Progenitor cell of endocrine pancreas (in vitro differentiated cells): ENCODE measurements around the gene HNRNPA2B1. TPM values are rescaled to one million over a fixed set of nuclear protein-coding genes. Genes with fewer than 3 reads are reported as not detected.
A peak's percentile ranks its signal among the peaks of the same experiment; 100 is the strongest.
"Not testable (repeated sequence)": the region's sequence is repeated elsewhere in the genome, so short reads cannot be mapped to it uniquely, and the experiment has no call there.

Experiments used
- DNase-seq: peaks from one replicate; pipeline ENCODE4 v3.0.0; 2021; ENCODE audit warnings: low spot score; ENCODE audit not compliant: unreplicated experiment
- H3K27ac Mint-ChIP-seq: 2 replicates; pipeline ENCODE4 v1.8.0; 2021; ENCODE audit warnings: mild to moderate bottlenecking, moderate library complexity, mixed read lengths
- H3K27me3 Mint-ChIP-seq: 2 replicates; pipeline ENCODE4 v1.8.0; 2021; ENCODE audit warnings: mixed read lengths
- H3K36me3 Mint-ChIP-seq: 2 replicates; pipeline ENCODE4 v1.8.0; 2022; ENCODE audit warnings: mixed read lengths; ENCODE audit not compliant: insufficient read depth
- H3K4me1 Mint-ChIP-seq: 2 replicates; pipeline ENCODE4 v1.8.0; 2021; ENCODE audit warnings: low read depth, mixed read lengths
- H3K4me3 Mint-ChIP-seq: 2 replicates; pipeline ENCODE4 v1.8.0; 2021; ENCODE audit warnings: low read depth, mild to moderate bottlenecking, moderate library complexity, mixed read lengths
- H3K9me3 Mint-ChIP-seq: 2 replicates; pipeline ENCODE4 v1.8.0; 2021; ENCODE audit warnings: low read depth, mixed read lengths
- total RNA-seq: library from RNA; stranded (reverse); gene quantifications from 2 replicates; pipeline ENCODE4 v1.2.1, GENCODE V29; 2021
- TF ChIP-seq, protein P1 (sequence below): fragments of 200-600 bp; sonication (generic); IDR thresholded peaks from one replicate; pipeline ENCODE4 v1.5.0; 2021; ENCODE audit warnings: antibody characterized with exemption, mild to moderate bottlenecking; ENCODE audit not compliant: unreplicated experiment

Gene HNRNPA2B1
- total RNA-seq, 1 donor from 2014 or later: 984 TPM

DNA sequence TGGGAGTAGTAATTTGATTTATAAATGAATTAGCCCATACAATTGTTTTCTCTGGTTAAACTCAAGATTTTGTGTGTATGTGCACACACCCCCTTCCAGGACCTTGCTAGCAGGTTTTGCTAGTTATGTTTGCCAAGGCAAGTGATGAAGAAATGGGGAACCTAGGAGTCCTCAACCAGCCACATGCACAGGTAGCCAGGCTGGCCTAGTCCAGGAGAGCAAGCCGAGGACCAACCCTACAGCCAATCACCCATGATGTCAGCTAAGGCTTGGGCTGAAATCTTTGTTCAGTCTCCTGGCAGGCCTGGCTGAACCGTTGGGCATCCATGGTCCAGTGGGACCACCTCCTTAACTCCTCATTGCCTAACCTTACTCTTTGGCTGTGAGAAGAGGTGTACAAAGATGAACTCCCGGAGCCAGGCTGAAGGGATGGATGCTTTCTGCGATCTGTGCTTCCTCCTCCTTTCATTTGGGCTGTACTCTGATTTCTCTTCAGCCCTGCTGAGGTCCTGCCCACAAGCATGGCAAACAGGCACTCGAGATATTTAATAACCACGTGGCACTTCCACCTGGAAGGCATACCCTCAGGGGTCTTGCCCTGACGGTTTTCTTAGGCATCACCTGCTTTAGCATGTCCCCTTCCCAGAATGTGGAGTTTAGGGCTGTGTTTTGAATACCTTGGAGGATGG lies 22.1 kb downstream of the HNRNPA2B1 start:
- Mint-ChIP-seq H3K9me3 (no peaks in the 10 kb centered on the region), H3K4me3 (no peak overlapping the region), H3K36me3 (peaks cover 10% of the 10 kb centered on the region), H3K27me3 (no peaks in the 10 kb centered on the region), H3K4me1 (peaks cover 22% of the 10 kb centered on the region), H3K27ac (peak overlapping the region; percentile 64)
- no peak for DNase-seq
- TF ChIP-seq, protein P1, sequence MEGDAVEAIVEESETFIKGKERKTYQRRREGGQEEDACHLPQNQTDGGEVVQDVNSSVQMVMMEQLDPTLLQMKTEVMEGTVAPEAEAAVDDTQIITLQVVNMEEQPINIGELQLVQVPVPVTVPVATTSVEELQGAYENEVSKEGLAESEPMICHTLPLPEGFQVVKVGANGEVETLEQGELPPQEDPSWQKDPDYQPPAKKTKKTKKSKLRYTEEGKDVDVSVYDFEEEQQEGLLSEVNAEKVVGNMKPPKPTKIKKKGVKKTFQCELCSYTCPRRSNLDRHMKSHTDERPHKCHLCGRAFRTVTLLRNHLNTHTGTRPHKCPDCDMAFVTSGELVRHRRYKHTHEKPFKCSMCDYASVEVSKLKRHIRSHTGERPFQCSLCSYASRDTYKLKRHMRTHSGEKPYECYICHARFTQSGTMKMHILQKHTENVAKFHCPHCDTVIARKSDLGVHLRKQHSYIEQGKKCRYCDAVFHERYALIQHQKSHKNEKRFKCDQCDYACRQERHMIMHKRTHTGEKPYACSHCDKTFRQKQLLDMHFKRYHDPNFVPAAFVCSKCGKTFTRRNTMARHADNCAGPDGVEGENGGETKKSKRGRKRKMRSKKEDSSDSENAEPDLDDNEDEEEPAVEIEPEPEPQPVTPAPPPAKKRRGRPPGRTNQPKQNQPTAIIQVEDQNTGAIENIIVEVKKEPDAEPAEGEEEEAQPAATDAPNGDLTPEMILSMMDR: no peak

DNA sequence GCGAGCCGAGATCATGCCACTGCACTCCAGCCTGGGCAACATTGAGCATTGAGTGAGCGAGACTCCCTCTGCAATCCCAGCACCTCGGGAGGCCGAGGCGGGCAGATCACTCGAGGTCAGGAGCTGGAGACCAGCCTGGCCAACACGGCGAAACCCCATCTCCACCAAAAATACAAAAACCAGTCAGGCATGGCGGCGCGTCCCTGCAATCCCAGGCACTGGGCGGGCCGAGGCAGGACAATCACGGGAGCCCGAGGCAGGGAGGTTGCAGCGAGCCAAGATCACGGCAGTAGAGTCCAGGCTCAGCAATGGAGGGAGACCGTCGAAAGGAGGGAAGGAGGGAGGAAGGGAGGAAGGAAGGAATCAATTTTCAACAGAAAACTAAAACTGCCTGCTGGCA lies 23.3 kb downstream of the HNRNPA2B1 start:
- not testable (repeated sequence) for H3K4me3 Mint-ChIP-seq, H3K9me3 Mint-ChIP-seq, H3K27me3 Mint-ChIP-seq, DNase-seq
- Mint-ChIP-seq H3K4me1 (peaks cover 25% of the 10 kb centered on the region), H3K36me3 (peaks cover 17% of the 10 kb centered on the region), H3K27ac (peak overlapping the region; percentile 62)

- Mint-ChIP-seq H3K36me3 (peaks cover 18% of the 10 kb centered on the region), H3K4me1 (peaks cover 24% of the 10 kb centered on the region)
- not testable (repeated sequence) for H3K27ac Mint-ChIP-seq, H3K4me3 Mint-ChIP-seq, H3K27me3 Mint-ChIP-seq, H3K9me3 Mint-ChIP-seq, DNase-seq
Measured at GRCh38 chr7:26176696-26177095, 23.9 kb downstream of the HNRNPA2B1 start.

DNA sequence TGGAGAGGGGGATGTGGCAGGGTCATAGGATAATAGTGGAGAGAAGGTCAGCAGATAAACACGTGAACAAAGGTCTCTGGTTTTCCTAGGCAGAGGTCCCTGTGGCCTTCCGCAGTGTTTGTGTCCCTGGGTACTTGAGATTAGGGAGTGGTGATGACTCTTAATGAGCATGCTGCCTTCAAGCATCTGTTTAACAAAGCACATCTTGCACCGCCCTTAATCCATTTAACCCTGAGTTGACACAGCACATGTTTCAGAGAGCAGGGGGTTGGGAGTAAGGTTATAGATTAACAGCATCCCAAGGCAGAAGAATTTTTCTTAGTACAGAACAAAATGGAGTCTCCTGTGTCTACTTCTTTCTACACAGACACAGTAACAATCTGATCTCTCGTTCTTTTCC lies 24.6 kb downstream of the HNRNPA2B1 start:
- Mint-ChIP-seq H3K36me3 (peaks cover 22% of the 10 kb centered on the region), H3K27ac (peak overlapping the region; percentile 52), H3K4me1 (peaks cover 19% of the 10 kb centered on the region)
- not testable (repeated sequence) for H3K4me3 Mint-ChIP-seq, H3K27me3 Mint-ChIP-seq, H3K9me3 Mint-ChIP-seq, DNase-seq

DNA sequence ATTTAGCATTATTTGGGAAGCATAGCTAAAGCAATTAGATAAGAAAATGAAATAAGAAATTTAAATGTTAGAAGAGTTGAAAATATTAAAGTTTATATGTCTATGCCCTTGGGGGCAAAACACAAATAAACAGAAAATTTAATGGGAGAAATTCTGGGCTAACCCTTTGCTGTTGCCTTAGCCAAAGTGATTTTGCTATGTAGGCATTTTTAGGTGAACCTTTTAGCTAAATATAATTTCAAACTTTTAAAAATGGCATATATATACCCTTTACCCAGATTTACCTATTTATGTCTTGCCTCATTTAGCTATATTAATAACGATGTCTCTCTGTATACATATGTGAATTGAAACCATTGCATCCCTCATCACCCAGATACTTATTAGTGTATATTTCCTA lies 28.5 kb downstream of the HNRNPA2B1 start:
- H3K27ac Mint-ChIP-seq: no peak overlapping the region
- peaks cover 17% of the 10 kb centered on the region for H3K36me3 Mint-ChIP-seq
- no peak for DNase-seq
- TF ChIP-seq, protein P1: no peak
- H3K9me3 Mint-ChIP-seq: peaks cover 7% of the 10 kb centered on the region
- no peak overlapping the region for H3K4me3 Mint-ChIP-seq
- H3K4me1 Mint-ChIP-seq: peaks cover 20% of the 10 kb centered on the region
- no peaks in the 10 kb centered on the region for H3K27me3 Mint-ChIP-seq

- TF ChIP-seq, protein P1: no peak
- peaks cover 7% of the 10 kb centered on the region for H3K9me3 Mint-ChIP-seq
- H3K4me3 Mint-ChIP-seq: no peak overlapping the region
- peaks cover 24% of the 10 kb centered on the region for H3K4me1 Mint-ChIP-seq
- H3K27me3 Mint-ChIP-seq: no peaks in the 10 kb centered on the region
- H3K36me3 Mint-ChIP-seq: peaks cover 17% of the 10 kb centered on the region
- H3K27ac Mint-ChIP-seq: no peak overlapping the region
- DNase-seq: no peak
Measured at GRCh38 chr7:26171601-26172000, 28.9 kb downstream of the HNRNPA2B1 start.

DNA sequence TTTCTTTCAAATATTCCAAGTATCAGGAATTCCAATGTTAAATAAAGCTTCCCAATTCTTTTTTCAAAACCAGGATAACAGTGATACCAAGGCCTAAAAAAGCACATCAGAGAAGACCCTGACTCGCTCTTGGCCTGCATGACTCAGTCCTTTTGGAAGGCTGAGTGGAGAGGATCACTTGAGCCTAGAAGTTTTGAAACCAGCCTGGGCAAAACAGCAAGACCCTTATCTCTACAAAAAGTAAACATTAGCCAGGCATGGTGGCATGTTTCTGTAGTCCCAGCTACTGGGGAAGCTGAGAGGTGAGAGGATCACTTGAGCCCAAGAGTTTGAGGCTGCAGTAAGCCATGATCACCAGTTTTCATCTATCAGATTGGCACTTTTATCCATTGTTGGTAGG lies 29.9 kb downstream of the HNRNPA2B1 start:
- Mint-ChIP-seq H3K4me1 (peaks cover 23% of the 10 kb centered on the region), H3K36me3 (peaks cover 14% of the 10 kb centered on the region), H3K27me3 (no peaks in the 10 kb centered on the region), H3K27ac (no peak overlapping the region), H3K4me3 (no peak overlapping the region), H3K9me3 (peaks cover 7% of the 10 kb centered on the region)
- TF ChIP-seq, protein P1: no peak
- DNase-seq: no peak
